NOMO-1 (cell line): ENCODE results near the gene IL22RA1.

ENCODE experiments used
- DNase-seq, 2 experiments: peaks; one replicate each; lab custom pipeline; 2025; ENCODE audit not compliant: unreplicated experiment in 2 of 2; lab: John Stamatoyannopoulos, UW

IL22RA1 gene

GRCh38 chr1:24100945-24101737 lies 41.8 kb downstream of the IL22RA1 start:
- DNase-seq, result no peak

GRCh38 chr1:24098943-24099638 lies 43.8 kb downstream of the IL22RA1 start:
- DNase-seq, result no peak

DNA sequence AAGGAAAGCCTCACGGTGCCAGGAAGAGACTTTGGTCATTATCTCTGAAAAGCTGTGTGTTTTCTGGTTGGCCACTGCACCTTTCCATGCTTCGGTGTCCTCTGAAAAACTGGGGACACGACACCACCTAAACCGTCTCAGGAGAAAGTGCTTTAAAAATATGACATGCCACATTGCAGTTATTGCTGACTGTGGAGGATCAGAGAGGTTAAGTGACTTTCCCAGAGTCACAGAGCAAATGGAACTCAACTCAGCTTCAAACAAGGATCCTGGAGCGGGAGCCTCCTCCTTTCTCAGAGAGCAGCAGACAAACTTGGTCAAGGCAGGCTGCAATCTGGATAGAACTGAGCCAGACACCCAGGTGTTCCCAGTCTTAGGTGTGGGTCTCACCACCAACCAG lies 44.8 kb downstream of the IL22RA1 start:
- DNase-seq, result no peak

- DNase-seq, result no peak
These were observed 45.3 kb downstream of the IL22RA1 start for GRCh38 chr1:24097663-24098062.

DNA sequence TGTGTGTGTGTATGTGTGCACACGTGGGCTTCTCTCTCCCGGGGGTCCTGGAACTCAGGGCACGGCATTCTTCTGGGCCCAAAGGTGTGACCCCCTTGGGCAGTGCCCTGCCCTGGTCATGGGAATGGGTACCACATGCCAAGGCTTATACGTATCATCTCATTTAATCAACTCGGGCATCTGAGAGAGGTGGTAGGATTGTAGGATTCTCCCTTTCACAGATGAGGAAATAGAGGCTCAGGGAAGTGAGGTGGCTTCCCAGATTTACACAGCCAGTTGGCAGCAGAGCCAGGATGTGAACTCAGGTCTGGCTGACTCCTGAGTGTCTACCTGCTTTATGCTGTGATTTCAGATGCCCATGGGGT lies 46.2 kb downstream of the IL22RA1 start:
- DNase-seq, result no peak

DNA sequence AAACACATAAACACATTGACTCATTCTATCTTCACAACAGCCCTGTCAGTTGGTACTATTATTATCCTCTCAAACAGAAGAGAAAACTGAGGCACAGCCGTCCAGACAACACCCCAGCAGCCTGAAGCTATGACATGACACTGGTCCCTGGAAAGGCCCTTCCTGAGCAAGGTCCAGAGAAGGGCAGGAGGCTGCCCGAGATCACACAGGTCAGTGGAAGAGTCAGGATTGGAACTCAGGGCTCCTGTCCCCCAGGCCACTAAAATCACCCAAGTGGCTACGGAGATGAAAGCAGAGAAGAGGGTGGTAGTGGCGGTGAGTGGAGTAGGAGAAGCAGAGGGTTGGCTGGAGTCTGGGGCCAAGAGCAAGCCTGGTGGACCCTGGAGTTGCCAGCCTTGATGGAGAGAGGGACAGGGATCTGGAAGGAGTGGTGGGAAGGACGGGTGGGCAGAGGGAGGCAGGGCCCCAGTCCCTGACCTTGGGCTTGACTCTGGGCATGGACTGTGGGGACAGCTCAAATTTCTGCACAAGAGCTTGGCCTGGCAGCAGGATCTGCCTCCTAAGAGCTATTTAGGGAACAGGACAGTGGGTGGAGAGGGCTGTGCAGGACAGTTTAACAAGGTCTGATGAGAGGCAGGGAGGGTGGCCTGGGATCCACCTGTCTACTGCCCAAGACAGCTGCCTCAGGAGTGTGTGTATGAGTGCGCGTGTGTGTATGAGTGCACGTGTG lies 46.8 kb downstream of the IL22RA1 start:
- DNase-seq, result no peak

- no peak for DNase-seq
These were observed 47.6 kb downstream of the IL22RA1 start for GRCh38 chr1:24095140-24095859.

DNA sequence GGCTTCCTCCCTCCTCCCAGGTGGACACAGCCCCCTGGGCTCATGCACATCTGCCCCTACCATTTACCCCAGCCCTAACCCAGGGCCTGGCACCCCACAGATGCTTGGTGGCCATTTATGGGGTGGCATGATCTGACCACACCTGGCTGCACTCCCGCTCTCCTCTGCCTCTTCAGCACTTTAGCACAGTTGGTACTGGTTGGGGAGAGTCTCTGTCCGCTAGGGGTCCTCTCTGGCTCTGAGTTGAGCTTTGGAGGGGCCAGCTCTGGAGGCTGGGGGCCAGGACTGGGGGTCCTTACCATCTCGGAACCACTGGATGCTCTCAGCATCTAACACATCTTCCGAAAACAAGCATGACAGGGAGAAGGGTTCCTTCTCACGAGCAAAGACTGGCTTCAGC lies 48.4 kb downstream of the IL22RA1 start:
- DNase-seq, result no peak

GRCh38 chr1:24093732-24094131 lies 49.2 kb downstream of the IL22RA1 start:
- no peak for DNase-seq

- DNase-seq, result no peak
These were observed 50.0 kb downstream of the IL22RA1 start for GRCh38 chr1:24092979-24093378.

DNA sequence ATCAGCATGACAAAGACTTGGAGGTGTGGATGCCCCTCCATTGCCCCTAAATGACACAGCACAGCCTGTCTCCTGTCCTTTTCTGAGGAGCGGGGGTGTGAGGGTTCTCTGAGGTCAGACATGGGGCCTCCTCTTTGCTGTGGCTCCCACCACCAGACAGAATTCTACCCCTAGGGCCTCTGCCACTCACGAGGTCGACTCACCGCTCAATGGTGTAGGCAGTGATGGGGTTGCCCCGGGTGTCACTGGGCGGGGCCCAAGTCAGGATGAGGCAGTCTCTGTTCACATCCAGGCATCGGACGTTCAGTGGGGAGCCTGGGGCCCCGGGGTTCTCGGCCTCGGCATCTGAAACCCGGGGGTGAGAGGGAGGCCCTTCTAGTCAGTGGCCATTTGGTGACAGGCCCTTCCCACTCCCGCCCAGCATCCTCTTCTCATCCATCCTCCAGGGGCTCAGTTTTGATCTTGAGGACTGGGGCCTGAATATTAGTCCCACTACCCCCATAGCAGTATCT lies 50.9 kb downstream of the IL22RA1 start:
- no peak for DNase-seq

- DNase-seq, result no peak
These were observed 52.2 kb downstream of the IL22RA1 start for GRCh38 chr1:24090736-24091135.

- no peak for DNase-seq
These were observed 53.0 kb downstream of the IL22RA1 start for GRCh38 chr1:24089743-24090555.

DNA sequence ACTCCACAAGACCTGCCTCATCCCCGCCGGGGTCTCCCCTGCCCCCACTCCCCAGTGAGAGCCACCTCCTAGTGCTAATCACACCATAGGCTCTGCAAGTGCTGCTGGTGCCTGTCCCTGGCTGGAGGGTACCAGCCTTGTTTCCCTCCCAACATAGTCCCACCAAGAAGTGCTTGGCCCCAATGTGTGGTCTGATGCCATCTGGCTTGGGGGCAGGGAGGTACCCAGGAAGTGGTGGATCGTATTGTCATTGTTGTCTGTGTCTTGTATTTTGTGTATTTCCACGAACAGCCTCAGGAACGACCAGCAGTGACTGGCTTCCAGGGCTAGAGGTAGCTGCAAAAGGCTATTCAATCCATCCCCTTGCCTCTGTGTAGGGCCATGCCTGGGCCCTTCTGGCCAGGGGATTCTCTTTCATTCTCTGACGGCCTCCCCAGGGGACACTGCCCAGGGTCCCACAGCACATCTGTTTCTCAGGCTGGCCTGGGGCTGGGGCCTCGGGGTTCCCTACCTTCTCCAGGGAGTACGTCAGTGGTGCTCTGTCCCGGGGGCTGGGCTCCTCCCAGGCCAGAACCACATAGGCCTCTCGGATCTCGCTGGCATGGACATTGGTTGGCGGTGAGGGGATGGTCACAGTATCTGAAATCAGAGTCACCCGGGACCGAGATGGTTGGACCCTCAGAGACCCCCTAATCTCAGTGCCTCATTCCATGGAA lies 53.8 kb downstream of the IL22RA1 start:
- no peak for DNase-seq

DNA sequence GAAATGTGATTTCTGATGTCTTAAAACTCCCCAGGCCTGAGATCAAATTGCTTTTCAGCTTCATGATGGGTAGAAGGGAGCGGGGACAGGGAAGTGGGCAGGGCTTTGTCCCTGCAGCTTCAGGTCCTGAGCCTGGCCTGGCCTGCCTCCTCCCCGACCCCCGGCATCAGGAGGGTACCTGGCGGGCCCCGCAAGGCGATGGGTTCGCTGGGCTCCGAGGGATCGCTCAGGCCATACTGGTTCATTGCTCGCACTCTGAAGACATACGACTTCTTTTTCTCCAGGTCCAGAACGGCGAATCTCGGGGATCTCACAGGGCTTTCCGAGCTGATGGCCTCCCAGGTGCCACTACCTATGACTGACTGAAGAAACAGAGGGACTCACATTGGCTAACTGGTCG lies 56.5 kb downstream of the IL22RA1 start:
- no peak for DNase-seq

GRCh38 chr1:24085546-24085945 lies 57.4 kb downstream of the IL22RA1 start:
- DNase-seq, result no peak

DNA sequence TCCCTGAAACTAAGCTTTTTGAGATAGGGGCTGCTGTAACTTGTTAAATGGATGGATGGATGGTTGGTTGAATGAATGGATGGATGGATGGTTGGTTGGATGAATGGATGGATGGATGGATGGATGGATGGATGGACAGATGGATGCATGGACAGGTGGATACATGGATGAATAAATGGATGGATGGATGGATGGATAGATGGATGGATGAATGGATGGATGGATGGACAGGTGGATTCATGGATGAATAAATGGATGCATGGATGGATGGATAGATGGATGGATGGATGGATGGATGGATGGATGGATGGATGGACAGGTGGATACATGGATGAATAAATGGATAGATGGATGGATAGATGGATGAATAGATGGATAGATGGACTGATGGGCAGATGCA lies 57.9 kb downstream of the IL22RA1 start:
- no peak for DNase-seq

DNA sequence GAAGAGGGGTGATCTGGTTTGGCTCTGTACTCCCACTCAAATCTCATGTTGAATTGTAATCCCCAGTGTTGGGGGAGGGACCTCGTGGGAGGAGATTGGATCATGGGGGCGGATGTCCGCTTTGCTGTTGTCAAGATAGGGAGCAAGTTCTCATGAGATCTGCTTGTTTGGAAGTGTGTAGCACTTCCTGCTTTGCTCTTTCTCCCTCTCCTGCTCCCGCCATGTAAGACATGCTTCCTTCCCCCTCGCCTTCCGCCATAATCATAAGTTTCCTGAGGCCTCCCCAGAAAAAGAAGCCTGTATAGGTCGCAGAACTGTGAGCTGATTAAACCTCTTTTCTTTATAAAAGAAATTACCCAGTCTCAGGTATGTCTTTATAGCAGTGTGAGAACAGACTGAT lies 58.9 kb downstream of the IL22RA1 start:
- DNase-seq, result no peak

- no peak for DNase-seq
These were observed 60.6 kb downstream of the IL22RA1 start for GRCh38 chr1:24082372-24082771.
